NOMO-1 treated with dmso at 0.1 percent for 144 hours (cell line): ENCODE results near the gene CRABP1.
"Not testable (repeated sequence)": the region's sequence is repeated elsewhere in the genome, so short reads cannot be mapped to it uniquely, and the experiment has no call there.

ENCODE experiments used
- DNase-seq: peaks from one replicate; lab custom pipeline; 2025; ENCODE audit not compliant: unreplicated experiment; lab: John Stamatoyannopoulos, UW

The CRABP1 gene

DNA sequence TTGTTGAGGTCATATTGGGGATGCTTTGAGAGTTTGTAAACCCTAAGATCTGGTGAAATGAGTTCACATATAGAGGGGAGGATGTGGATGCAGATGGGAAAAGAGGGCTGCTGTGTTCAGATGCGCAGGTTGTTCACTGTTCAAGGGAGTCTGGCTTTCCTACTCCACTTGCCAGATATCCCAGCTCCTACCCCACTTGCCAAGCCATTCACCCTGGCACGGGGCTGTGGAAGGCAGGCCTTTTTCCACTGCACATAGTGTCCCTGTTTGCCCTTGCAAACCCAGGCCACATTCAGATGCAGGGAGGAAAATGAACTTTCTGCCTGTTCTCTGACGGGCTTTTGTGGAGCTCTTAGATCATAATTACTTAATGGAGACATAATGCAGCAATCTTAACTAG, 29.0 kb downstream of the CRABP1 start:
- DNase-seq = no peak

DNA sequence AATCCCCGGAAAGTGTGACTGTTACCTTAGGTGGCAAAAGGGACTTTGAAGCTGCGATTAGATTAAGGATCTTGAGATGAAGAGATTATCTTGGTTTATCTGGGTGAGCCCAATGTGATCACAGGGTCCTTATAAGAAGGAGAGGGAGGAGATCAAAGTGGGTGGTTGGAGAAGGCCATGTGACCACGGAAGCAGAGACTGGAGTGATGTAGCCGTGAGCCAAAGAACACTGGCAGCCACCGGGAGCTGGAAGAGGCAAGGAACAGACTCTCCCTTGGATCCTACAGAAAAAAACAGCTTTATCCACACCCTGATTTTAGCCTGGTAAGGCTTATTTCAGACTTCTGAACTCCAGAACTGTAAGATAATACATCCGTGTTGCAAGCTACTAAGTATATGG, 29.9 kb downstream of the CRABP1 start:
- DNase-seq = no peak

DNA sequence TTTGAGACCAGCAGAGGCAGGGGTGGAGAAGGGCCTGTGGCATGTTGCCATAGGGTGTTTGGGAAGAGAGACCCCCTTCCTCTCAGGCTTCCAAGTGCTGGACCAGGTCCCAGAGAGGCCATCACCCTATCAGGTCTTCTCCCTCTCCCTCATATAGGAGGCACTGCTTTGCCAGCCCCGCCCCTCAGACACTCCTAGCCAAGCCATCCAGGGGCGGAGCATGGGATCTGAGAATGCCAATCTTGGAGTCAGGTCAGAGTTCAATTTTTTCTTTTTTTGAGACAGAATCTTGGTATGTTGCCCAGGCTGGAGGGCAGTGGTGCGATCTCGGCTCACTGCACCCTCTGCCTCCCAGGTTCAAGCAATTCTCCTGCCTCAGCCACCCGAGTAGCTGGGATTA, 32.7 kb downstream of the CRABP1 start:
- DNase-seq = no peak

DNA sequence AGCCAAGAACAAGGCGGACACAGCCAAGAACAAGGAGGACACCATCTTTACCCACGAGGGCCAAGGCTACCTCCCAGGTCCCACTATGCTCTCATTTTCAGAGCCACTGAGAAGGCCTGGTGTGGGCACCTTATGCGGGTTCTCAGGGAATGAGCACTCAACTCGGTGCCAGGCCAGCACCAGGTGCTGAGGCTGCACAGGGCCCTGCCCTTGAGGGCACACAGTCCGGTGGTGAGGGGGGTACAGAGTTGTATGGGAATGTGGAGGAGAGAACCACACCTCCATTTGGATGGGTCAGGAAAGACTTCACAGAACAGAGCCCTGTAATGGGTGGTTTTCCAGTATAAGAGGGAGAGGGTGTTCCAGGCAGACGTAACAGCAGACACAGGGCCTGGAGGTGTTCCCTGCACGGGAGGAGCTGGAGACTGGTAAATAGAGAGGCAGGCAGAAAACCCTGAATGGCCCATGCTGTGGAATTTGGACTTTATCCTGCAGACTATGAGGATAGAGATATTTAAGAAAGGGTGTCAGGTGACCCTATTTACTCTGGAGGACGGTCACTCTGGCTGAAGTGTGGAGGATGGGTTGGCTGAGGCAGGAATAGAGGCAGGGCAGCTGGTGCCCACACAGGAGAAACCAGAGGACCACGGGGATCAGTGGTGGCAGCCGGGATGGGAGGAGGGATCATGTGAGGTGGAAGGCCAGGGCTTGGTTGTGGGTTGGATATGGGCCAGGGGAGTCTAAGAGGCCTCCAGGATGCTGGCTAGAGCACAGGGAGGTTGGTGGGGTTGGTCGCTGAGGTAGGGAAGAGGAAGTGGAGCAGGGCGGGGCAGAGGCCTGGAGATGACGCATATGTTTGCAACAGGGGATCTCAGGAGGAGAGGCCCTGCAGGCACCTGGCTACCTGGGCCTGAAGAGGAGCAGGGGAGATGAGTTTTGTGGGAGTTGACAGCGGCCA, 34.6 kb downstream of the CRABP1 start:
- peak; percentile 77 for DNase-seq

DNA sequence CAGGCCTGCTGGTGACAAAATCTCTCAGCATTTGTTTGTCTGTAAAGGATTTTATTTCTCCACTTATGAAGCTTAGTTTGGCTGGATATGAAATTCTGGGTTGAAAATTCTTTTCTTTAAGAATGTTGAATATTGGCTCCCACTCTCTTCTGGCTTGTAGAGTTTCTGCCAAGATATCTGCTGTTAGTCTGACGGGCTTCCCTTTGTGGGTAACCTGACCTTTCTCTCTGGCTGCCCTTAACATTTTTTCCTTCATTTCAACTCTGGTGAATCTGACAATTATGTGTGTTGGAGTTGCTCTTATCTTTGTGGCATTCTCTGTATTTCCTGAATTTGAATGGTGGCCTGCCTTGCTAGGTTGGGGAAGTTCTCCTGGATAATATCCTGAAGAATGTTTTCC, 40.0 kb downstream of the CRABP1 start:
- not testable (repeated sequence) for DNase-seq

DNA sequence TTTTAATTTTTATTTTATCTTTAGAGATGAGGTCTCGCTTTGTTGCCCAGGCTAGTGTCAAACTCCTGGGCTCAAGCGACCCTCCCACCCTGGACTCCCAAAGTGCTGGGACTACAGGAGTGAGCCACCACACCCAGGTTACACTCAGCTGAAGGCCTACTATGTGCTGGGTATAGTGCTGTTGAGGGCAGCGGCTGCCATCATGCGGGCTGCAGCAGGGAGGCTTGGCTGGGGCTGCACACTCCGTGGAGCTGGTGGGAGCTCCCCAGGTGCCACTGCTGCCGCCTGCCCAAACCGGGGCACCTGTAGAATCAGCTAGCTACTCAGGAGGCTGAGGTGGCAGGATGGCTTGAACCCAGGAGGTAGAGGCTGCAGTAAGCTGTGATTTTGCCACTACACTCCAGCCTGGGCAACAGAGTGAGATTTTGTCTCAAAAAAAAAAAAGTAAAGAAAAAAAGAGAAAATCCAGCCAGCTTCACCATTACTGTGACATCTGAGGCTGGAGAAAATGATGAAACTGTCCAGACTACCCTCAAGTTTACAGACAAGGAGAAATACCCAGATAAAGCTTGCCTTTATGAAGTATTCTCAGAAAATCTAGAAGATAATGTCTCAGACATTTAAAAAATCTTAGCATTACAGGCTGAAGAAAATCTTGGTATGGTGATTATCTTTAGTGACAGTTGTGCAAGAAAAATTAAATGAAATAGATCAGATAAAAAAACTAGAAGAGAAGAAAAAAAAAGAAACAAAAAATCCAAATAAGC, 42.1 kb downstream of the CRABP1 start:
- DNase-seq = no peak

DNA sequence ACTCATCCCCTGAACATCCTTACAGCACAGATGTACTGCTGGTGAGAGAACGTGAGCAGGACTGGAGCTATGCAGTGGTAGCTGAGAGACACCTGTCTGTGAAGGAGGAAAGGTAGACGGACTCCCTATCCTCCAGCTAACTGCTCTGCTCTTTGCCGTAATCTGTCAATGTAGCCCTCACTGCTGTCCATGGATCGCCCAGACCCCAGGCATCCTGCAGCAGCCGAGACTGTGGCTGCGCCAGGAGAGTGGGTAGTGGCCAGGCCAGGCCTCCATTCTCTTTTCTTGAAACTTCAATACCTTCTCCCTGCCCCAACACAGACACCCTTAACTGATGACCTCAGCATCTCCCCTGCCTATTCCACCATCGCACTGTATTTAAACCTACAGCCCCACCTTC, 44.5 kb downstream of the CRABP1 start:
- DNase-seq = no peak

DNA sequence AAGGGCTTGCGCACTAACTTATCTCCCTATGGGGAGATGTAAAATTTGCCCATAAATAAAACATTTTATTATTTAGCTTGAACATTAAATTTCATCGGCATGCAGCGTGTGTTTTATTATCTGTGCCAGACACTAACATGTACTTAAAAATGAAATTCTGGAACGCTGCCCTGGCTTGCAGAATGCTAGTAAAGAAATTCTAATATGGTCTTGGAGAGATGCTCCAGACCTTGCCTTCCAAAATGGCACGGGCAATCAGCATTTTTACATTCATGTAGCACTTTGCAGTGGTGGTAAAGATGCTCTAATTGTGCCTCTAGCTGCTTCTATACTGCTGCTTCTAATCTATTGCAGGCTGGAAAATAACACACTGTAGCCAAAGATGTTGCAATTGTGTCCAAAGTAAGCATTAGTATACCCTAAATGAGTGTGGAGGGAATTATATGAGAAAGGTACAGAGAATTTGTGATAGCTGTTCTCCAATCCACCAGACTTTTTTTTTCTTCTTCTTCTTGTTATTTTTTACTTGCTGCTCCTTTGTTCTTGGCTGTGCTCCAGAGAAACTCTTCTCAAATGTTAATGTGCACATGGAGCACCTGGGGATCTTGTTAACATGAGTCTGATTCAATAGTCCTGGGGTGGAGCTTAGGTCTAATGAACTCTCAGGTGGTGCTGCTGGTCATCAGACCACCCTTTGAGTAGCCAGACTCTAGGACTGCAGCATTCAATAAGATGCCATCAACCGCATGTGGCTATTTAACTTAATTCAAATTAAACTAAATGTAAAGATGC, 47.3 kb downstream of the CRABP1 start:
- no peak for DNase-seq

DNA sequence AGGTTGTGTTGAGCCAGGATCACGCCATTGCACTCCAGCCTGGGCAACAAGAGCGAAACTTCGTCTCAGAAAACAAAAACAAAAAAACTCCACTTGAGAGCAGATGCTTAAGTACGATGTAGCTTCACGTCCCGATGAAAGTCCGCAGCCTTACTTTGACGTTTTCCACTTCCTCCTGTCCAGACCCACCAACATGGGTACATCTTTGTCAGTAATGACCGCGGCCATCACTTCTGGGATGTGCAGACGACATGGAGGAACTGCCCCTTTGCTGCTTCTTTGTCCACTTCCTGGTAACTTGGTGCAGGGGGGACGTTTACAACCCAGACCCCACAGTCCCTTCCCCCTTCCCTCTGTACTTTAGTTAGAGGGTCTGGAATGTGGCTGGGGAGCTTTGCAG, 48.7 kb downstream of the CRABP1 start:
- no peak for DNase-seq

DNA sequence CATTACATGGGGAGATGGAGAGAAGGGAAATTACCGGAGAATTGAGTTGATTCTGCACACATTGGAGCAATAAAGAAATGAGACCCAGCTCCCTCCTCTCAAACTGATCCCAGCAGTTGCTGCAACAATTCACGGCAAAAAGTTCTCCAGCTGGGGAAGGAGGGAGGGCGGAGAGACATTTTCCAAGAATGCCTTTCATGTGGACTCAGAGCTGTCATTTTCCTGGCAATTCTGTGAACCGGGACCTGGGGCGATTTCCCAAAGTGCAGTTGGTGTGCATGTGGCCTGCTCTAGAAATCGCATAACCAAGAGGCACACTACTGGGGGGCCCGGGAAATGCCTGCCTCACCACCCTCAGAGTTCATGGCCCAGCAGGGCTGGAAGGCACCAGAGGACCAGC, 49.2 kb downstream of the CRABP1 start:
- no peak for DNase-seq

DNA sequence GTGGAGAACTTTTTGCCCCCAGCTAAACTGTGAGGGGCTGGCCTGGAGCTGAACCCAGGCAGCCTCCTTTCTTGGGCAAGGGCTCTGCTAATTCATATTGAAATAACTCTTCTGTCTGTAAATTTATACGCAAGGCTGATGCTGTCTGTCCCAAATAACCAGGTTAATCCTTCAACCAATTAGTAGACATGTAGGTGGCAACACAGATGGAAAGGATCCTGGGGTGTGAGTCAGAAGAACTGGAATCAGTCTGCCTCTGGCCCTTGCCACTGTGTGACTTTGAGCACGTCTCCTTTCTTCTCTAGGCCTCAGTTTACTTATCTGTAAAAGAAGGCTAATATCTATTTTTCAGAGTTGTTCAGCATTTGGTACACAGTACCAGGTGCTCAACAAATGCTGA, 49.6 kb downstream of the CRABP1 start:
- no peak for DNase-seq

DNA sequence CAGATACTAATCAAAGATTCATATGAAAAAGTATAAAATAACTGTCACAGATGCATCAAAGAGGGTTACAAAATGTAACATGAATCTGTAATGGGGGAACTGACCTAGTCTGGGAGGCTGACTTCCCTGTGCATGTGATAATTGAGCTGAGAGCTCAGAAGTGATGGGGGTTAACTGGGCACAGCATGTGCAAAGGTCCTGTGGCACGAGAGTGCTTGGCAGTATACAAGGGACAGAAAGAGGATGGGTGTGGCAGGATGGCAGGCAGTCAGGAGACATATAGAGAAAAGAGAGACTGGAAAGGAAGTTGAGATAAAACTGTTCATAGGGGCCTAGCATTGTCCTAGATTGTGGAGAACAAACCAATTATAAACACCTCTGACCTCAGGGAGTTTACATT, 50.1 kb downstream of the CRABP1 start:
- no peak for DNase-seq

DNA sequence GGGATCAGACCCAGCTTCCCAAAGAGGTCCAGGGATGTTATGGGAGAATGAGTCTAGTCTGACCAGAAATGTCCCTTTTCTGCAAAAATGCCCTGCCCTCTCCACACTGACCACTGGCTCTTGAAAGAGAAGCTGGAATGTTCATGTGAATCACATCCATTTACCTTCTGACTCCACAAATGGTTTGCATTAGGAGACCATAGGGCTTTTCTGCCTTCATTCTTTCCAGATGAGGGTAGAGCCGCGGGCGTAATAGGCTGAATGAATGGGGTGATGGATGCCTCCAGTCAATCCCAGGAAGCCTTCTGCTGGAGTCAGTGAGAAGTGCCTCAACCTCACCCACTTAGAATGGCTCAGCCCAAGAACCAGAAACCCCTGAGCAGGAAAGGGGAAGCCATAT, 50.7 kb downstream of the CRABP1 start:
- DNase-seq = no peak

DNA sequence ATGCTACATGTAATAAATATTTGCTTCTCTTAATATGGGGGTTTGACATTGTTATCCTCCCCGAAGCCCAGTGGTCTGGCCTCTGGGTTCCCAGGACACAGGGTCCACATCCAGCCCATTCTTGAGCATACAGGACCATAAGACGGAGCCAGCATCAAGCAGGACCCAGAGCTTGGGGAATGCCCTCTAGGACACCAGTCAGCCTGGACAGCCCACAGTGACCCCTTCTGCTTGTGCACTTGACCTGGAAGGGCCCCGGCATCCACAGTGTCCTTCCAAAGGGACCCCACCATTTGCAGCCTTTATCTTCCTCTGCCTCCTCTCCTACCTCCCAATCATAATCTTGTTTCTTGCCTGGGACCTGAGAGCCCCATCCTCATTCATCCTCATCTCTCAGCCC, 51.6 kb downstream of the CRABP1 start:
- no peak for DNase-seq

DNA sequence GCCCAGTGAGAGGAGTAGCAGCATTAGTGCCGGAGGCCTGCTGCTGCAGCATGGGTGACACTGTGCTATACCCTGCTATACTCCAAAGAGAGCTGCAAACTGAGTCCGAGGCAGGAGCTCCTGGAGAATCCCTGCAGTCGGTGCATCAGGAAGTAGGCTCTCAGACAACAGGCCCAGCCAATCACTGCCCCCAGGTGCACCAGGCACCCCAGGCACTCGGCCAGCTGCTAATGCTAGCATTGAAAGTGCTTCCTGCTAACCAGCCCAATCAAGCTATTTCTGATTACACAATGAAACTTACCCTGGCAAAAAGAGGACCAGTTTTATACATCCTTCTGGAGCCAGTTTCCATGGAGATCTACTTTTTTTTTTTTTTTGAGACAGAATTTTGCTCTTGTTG, 52.3 kb downstream of the CRABP1 start:
- DNase-seq = no peak

DNA sequence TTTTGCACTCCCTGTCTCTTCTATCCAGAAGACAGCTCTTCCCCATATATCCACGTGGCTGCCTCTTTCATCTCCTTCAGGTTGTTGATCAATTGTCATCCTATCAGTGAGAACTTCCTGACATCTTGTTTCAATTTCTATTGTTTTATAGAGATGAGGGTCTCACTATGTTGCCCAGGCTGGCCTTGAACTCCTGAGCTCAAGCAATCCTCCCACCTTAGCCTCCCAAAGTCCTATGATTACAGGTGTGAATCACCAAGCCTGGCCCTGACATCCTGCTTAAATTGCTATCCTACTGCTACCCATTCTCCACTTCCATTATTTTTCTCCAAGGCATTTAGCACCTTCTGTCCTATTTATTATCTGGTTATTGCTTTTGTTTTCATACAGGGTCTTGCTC, 53.0 kb downstream of the CRABP1 start:
- no peak for DNase-seq

DNA sequence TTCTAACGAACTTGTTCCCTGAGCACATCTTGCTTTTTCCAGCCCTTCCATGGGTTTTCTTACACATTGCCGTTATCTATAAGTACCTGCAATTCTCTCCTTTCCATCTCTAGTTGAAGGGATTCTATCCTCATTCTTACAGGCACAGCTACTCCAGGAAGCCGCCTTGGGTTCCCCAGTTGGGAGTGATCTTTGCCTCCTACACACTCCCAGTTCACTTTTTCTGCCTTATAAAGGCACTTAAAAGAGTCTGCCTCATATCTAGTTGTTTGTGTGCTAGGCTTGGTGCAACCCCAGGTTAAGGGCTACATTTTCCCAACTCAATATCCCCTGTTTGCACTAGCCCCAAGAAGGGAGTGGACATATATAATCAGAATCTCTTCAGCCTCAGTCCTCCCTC, 53.9 kb downstream of the CRABP1 start:
- DNase-seq = no peak

DNA sequence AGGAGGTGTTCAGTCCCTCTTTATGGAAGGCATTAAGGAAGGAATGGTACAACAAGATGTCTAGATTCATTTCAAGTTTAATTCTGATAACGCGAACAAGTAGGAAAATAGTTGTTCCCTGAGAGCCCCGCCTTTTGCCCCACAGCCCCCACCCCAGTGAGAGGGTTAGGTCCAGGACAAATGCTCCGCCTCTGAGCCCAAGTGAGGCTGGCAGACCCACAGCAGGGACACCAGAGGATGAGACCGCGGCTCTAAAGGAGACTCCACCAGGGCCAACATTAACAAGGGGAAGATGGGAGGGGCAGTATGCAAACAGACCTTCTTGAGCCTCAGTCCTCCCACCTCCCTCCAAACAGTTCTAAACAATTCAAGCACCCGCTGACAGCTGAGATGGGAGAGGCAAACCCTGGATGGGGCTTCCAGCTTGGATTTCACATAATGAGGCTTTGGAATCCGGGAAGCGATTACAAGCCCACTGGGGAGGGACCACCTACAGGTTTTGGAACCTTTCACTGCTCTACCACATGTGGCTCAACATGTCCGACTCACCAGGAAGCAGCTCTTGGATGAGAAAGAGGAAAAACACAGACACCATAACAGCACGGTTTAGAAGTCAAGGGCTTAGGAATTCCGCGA, 54.9 kb downstream of the CRABP1 start:
- no peak for DNase-seq

DNA sequence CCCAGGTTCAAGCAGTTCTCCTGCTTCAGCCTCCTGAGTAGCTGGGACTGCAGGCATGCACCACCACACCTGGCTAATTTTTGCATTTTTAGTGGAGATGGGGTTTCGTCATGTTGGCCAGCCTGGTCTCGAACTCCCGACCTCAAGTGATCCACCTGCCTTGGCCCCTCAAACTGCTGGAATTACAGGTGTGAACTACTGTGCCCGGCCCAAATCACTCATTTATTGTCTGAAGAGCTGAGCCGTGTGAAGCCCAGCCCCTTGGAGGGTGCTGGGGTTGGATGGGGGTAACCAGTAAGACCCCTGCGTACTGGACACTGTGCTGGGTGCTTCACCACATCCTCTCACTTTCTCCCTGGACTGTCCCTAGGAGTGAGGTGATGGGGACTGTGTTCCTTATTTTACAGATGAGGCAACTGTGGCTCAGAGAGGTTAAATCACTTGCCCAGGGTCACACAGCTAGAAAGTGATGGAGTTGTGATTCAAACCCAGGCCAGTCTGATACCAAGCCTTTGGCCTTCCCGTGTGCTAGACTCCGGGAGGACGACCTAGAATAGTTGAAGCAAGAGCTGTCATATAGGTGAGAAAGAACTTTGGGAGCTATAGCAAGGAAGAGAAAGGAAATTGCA, 56.1 kb downstream of the CRABP1 start:
- no peak for DNase-seq

DNA sequence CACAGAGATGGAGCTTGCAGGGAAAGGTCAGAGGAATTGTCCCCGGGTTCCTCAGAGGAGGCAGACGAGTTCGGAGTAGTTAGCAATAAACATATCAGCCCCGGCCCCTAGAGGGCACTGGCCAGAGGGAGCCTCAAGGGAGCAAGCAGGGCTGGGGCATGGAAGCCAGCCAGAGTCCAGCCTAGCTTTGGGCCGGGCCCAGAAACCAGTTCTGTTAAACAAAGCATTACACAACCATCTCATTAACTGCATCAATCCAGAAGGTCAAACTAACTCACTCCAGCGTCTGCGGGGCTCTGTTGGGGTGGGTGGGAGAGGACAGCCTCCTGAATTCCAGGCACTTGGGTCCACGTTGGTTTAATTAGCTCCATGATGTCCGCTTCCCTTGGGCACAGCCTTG, 56.8 kb downstream of the CRABP1 start:
- no peak for DNase-seq

DNA sequence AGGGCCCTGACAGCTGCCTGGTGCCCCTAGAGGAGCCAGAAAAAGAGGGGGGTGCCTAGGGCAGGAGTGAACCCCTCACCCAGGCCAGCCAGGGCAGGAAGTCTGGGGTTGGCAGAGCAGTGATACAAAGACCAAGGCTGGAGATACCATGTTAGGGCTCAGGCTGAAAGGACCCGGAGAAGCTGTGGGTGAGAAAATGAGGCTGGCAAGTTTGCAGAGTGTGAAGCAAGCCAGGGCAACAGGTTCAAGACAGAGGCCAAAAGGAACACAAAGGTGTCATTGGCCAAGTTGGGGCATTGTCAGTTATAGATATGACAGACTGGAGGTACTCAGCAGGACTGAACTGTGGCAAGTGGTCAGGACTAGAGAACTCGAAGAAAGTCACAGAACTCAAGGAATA, 57.2 kb downstream of the CRABP1 start:
- DNase-seq = no peak
